GM21723 (cell line): ENCODE measurements around the gene TMED6.
"Not testable (repeated sequence)": the region's sequence is repeated elsewhere in the genome, so short reads cannot be mapped to it uniquely, and the experiment has no call there.

Experiments used
- ATAC-seq: cut with Tn5 transposase; IDR thresholded peaks from one replicate; pipeline ENCODE4 v1.9.1; 2021; ENCODE audit warnings: mild to moderate bottlenecking, moderate library complexity; ENCODE audit not compliant: unreplicated experiment

Gene TMED6

DNA sequence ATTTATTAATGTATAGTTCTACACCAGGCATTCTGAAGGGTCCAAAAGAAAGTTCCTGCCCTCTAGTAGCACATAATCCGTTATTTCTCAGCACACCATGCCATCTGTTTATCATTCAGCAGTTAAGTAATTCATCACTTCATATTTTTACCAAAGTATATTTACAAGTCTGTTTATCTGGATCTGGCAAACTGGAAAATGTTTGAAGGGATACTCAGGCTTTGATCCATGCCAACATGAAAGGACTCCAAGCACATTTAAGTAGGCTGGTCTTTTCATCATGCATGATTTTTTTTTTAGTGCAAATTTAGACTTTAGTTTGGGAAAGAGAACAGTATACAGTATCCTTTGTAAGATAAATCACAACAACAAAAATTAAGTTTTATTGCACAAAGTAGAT, 44.5 kb downstream of the TMED6 start:
- no peak for ATAC-seq

DNA sequence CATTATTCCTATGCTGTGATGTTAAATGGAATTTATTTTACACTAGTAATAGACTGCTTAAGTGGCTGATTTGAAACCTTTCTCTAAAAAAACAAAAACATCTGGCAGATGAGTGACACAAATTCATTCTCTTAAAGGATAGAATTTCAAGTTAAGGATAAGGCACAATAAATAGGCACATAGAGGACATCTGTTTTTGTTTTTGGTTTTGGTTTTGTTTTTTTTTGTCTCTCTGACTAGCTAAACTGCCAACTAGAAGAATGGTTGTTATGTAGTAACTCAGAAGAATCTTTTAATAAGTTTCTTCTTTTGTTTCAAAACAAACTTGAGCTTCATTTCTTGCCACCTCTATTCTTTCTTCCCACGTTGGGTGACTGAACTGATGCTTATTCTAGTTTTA, 45.6 kb downstream of the TMED6 start:
- no peak for ATAC-seq

DNA sequence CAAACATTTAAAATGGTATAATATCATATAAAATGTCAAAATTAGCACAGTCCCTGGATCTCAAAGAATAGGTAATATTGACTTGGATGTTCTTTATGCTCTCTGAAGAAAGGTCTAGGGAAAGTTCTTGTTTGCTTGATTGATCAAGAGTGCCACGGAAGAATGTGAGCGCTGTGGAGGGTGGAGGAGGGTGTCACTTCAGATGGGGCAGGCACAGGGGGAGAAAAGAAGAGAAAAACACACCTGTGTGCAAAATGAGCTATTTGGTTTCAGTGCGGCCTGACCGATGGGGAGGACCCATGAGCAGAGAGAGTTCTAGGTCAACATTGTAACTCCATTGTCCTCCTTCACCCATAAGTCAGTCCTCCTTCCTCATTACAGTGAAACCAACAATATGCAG, 49.3 kb downstream of the TMED6 start:
- no peak for ATAC-seq

DNA sequence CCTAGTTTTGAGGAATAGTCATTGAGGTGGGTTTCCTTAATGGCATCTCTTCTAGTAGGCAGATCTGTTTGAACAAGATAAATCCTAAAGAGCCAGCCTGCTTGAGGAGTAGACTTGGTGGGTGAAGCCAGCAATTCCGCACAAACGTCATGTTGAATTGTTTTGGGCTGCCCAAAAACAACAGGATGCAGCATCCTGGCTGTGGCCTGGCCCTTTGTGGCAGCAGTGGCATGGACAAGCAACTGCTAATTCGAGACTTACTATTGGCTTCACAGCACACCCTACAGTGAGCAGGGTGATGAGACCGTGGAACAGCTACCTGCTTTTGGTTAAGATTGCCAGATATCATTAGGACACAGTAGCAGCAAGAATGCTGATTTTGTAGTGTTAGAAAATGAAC, 49.7 kb downstream of the TMED6 start:
- ATAC-seq, result no peak

DNA sequence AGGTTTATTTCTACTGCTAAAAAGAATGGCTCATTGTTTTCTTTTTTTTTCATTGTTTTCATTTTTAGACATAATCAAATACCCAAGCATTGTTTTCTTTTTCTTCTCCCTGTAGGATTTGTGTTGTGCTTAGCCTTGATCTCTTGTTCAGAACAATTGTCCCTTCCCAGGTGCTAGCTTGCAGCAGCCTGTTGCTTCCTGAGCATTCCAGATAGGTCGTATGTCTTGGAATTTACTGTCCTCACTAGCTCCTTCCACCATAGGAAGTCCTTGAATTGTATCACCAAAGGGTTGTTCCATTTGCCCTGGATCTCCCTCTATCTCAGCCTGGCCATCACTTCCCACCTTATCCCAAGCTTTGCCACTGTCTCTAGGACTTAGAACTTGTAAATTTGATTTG, 50.4 kb downstream of the TMED6 start:
- no peak for ATAC-seq

DNA sequence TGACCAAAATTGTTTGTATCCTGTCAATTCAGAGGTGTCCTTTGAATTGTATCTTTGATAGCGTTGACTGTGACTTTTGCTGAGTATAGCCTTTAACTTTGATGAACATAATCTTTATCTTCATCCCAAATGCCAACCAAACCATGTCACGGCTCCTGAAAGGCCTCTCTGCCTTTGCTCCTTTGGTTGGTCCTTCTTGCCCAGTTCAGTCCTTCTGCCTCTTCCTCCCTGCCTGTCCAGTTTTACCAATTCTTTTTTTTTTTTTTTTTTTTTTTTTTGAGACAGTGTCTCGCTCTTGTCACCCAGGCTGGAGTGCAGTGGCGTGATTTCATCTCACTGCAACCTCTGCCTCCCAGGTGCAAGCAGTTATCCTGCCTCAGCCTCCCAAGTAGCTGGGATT, 53.3 kb downstream of the TMED6 start:
- no peak for ATAC-seq

DNA sequence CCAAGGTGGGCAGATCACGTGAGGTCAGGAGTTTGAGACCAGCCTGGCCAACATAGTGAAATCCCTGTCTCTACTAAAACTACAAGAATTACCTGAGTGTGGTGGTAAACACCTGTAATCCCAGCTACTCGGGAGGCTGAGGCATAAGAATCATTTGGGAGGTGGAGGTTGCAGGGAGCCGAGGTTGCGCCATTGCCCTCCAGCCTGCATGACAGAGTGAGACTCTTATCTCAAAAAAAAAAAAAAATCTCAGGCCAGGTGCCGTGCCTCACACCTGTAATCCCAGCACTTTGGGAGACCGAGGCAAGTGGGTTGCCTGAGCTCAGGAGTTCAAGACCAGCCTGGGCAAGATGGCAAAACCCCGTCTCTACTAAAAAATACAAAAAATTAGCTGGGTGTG, 54.8 kb downstream of the TMED6 start:
- ATAC-seq, result not testable (repeated sequence)

DNA sequence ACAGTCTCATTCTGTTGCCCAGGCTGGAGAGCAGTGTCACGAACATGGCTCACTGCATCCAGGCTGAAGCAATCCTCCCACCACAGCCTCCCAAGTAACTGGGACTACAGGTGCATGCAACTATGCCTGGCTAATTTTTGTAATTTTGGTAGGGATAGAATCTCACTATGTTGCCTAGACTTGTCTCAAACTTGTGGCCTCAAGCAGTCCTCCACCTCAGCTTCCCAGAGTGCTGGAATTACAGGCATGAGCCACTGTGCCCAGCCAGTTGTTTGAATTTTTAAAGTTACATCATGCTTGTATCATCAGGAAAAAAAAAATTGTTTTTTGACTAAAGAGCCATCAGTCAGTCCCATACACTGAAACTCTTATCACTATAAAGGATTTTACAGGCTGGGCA, 57.5 kb downstream of the TMED6 start:
- ATAC-seq, result no peak

DNA sequence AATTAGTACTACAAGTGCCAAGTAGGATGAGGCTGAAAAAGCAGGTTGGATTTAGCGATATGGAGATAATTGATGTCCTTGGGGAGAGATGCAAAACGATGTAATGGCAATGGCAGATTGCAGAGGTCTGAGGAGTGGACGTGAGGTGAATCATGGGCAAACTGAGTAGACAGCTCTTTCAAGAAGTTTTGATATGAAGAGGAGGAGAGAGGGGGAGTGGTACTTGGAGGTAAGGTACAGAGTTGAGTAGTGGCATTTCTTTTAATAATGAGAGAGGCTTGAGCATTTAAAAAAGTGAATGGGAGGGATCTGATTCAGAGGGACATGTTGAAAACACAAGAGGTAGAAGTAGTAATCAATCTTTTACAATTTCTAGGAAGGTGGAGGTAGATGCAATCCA, 58.2 kb downstream of the TMED6 start:
- ATAC-seq, result no peak
